SHP77 treated with DMSO at 0.1 percent for 48 hours (cell line): ENCODE measurements around the gene PCDHGB1.
"Not testable (repeated sequence)": the region's sequence is repeated elsewhere in the genome, so short reads cannot be mapped to it uniquely, and the experiment has no call there.

Experiments
- DNase-seq: peaks from one replicate; lab custom pipeline; 2025; lab: John Stamatoyannopoulos, UW

The PCDHGB1 gene

DNA sequence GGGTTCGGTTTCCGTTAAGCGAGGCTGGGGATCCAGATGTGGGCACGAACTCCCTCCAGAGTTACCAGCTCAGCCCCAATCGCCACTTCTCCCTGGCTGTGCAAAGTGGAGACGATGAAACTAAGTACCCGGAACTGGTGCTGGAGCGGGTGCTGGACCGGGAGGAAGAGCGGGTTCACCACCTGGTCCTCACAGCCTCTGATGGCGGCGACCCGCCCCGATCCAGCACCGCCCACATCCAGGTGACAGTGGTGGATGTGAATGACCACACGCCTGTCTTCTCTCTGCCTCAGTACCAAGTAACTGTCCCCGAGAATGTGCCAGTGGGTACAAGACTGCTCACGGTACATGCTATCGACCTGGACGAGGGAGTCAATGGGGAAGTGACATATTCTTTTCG, 33.4 kb downstream of the PCDHGB1 start:
- DNase-seq, result no peak

GRCh38 chr5:141384471-141385267, 34.8 kb downstream of the PCDHGB1 start:
- DNase-seq, result no peak

GRCh38 chr5:141387557-141388311, 37.8 kb downstream of the PCDHGB1 start, which contains the start of gene PCDHGB4:
TSS of gene PCDHGB4 (plus strand) at chr5:141387698. CDS start at chr5:141387885, 187 bp downstream.
- not testable (repeated sequence) for DNase-seq

- no peak for DNase-seq
These were observed 38.8 kb downstream of the PCDHGB1 start for GRCh38 chr5:141388661-141389060.

DNA sequence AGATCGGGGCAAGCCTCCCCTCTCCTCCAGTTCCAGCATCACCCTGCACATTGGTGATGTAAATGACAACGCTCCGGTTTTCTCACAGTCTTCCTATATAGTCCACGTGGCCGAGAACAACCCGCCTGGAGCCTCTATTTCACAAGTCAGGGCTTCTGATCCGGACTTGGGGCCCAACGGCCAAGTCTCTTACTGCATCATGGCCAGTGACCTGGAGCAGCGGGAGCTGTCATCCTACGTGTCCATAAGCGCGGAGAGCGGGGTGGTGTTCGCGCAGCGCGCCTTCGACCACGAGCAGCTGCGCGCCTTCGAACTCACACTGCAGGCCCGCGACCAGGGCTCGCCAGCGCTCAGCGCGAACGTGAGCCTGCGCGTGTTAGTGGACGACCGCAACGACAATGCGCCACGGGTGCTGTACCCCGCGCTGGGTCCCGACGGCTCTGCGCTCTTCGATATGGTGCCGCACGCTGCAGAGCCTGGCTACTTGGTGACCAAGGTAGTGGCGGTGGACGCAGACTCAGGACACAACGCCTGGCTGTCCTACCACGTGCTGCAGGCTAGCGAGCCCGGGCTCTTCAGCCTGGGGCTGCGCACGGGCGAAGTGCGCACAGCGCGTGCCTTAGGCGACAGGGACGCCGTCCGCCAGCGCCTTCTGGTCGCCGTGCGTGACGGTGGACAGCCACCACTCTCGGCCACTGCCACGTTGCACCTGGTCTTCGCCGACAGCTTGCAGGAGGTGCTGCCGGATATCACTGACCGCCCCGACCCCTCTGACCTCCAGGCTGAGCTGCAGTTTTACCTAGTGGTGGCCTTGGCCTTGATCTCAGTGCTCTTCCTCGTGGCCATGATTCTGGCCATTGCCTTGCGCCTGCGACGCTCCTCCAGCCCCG, 39.5 kb downstream of the PCDHGB1 start:
- no peak for DNase-seq

DNA sequence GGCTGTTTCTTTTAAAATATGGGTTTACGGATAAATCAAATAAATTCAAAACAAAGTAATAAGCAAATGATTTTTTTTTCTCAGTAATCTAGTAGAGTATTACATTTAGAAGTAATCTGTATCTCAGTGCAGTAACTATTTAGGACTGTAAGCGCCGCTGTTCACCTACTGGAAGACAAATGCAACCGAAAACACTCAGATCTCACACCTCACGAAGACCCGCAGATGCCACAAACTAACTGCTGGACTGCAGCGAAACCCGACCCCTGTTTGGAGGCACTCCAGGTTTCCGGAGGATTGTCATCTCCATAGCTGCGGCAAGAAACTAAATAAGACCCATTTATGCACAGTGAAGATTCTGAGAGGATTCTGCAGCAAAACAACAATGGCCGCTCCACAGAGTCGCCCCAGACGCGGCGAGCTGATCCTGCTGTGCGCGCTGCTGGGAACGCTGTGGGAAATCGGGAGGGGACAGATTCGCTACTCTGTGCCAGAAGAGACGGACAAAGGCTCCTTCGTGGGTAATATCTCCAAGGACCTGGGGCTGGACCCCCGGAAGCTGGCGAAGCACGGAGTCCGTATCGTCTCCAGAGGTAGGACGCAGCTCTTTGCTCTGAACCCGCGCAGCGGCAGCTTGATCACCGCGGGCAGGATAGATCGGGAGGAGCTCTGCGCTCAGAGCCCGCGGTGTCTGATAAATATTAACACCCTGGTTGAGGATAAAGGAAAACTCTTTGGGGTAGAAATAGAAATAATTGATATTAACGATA, 42.7 kb downstream of the PCDHGB1 start, which contains the start of gene PCDHGA8:
Gene PCDHGA8, plus strand, starts transcription at position 205 of the 770 bp plus-strand sequence. Its CDS starts 181 bp downstream, at position 386.
- no peak for DNase-seq

DNA sequence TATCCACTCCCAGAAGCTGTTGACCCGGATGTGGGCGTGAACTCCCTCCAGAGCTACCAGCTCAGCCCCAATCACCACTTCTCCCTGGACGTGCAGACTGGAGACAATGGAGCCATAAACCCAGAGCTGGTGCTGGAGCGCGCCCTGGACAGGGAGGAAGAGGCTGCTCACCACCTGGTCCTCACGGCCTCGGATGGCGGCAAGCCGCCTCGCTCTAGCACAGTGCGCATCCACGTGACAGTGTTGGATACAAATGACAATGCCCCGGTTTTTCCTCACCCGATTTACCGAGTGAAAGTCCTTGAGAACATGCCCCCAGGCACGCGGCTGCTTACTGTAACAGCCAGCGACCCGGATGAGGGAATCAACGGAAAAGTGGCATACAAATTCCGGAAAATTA, 43.4 kb downstream of the PCDHGB1 start:
- no peak for DNase-seq

- not testable (repeated sequence) for DNase-seq
These were observed 44.7 kb downstream of the PCDHGB1 start for GRCh38 chr5:141394401-141395187.

- not testable (repeated sequence) for DNase-seq
These were observed 48.1 kb downstream of the PCDHGB1 start, which contains the start of gene PCDHGB5 for GRCh38 chr5:141397756-141398551. TSS of gene PCDHGB5 (plus strand) at chr5:141397947. CDS start at chr5:141398128, 181 bp downstream.

GRCh38 chr5:141398608-141399007, 48.7 kb downstream of the PCDHGB1 start:
- DNase-seq, result no peak

DNA sequence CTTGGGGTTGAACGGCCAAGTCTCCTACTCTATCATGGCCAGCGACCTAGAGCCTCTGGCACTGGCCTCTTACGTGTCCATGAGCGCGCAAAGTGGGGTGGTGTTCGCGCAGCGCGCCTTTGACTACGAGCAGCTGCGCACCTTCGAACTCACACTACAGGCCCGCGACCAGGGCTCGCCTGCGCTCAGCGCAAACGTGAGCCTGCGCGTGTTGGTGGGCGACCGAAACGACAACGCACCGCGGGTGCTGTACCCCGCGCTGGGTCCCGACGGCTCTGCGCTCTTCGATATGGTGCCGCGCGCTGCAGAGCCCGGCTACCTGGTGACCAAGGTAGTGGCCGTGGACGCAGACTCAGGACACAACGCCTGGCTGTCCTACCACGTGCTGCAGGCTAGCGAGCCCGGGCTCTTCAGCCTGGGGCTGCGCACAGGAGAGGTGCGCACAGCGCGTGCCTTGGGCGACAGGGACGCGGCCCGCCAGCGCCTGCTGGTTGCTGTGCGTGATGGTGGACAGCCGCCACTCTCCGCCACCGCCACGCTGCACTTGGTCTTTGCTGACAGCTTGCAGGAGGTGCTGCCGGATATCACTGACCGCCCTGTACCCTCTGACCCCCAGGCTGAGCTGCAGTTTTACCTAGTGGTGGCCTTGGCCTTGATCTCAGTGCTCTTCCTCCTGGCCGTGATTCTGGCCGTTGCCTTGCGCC, 49.8 kb downstream of the PCDHGB1 start:
- no peak for DNase-seq
